COR-L47 (cell line): ENCODE measurements around the gene NPPB.

Experiments used
- DNase-seq: peaks from one replicate; lab custom pipeline; 2025; lab: John Stamatoyannopoulos, UW

Gene NPPB

GRCh38 chr1:11880911-11881748, 22.4 kb upstream of the NPPB start:
- DNase-seq, result no peak

- no peak for DNase-seq
Measured at GRCh38 chr1:11880181-11880575, 21.4 kb upstream of the NPPB start.

GRCh38 chr1:11879311-11880180, 20.8 kb upstream of the NPPB start:
- no peak for DNase-seq

- no peak for DNase-seq
Measured at GRCh38 chr1:11878891-11879190, 20.1 kb upstream of the NPPB start.

- no peak for DNase-seq
Measured at GRCh38 chr1:11878081-11878890, 19.5 kb upstream of the NPPB start.

GRCh38 chr1:11877074-11877473, 18.3 kb upstream of the NPPB start:
- DNase-seq, result no peak

- no peak for DNase-seq
Measured at GRCh38 chr1:11875094-11875493, 16.3 kb upstream of the NPPB start.

- DNase-seq, result no peak
Measured at GRCh38 chr1:11874624-11875023, 15.9 kb upstream of the NPPB start.

- DNase-seq, result no peak
Measured at GRCh38 chr1:11874258-11874562, 15.5 kb upstream of the NPPB start.

- no peak for DNase-seq
Measured at GRCh38 chr1:11873395-11874257, 14.9 kb upstream of the NPPB start.

GRCh38 chr1:11872545-11872944, 13.8 kb upstream of the NPPB start:
- no peak for DNase-seq

GRCh38 chr1:11869650-11870207, 11.0 kb upstream of the NPPB start:
- no peak for DNase-seq

GRCh38 chr1:11869104-11869503, 10.4 kb upstream of the NPPB start:
- no peak for DNase-seq

GRCh38 chr1:11868331-11868980, 9.7 kb upstream of the NPPB start:
- no peak for DNase-seq

GRCh38 chr1:11862890-11863289, 4.1 kb upstream of the NPPB start:
- DNase-seq, result no peak

- no peak for DNase-seq
Measured at GRCh38 chr1:11860587-11860986, 1.8 kb upstream of the NPPB start.

GRCh38 chr1:11860083-11860482, 1.3 kb upstream of the NPPB start:
- no peak for DNase-seq

- no peak for DNase-seq
Measured at GRCh38 chr1:11858968-11859871, 475 bp upstream of the NPPB start.

GRCh38 chr1:11858158-11858557, 587 bp downstream of the NPPB start:
- DNase-seq, result no peak
